Tibial nerve (tissue), 4 donors: ENCODE measurements around the gene UBE2L6. TPM values are rescaled to one million over a fixed set of nuclear protein-coding genes. Genes with fewer than 3 reads are reported as not detected.

Source experiments
- DNase-seq, 2 donors: peaks; one replicate each; pipeline ENCODE4 v3.0.0-alpha.2; 2019; ENCODE audit warnings: low spot score in 2 of 2
- H3K27ac ChIP-seq, 4 donors: fragments of 200-600 bp; sonication (generic) in 3 of 4; one replicate each; pipeline ENCODE4 v1.5.1; 2017 to 2019; ENCODE audit warnings: mild to moderate bottlenecking in 1 of 4
- H3K27me3 ChIP-seq, 2 donors: fragments of 200-600 bp; sonication (generic) in 1 of 2; one replicate each; pipeline versions ENCODE4 v1.5.1 to v1.6.0; 2017 to 2019
- H3K36me3 ChIP-seq, 3 donors: fragments of 200-600 bp; sonication (generic); one replicate each; pipeline ENCODE4 v1.5.1; 2018 to 2019
- H3K4me1 ChIP-seq, 4 donors: fragments of 200-600 bp; sonication (generic) in 3 of 4; one replicate each; pipeline ENCODE4 v1.5.1; 2017 to 2019
- H3K4me3 ChIP-seq, 4 donors: fragments of 200-600 bp; sonication (generic) in 3 of 4; one replicate each; pipeline ENCODE4 v1.5.1; 2017 to 2019; ENCODE audit warnings: mild to moderate bottlenecking in 1 of 4, moderate library complexity in 1 of 4
- H3K9me3 ChIP-seq, 4 donors: fragments of 200-600 bp; sonication (generic) in 3 of 4; one replicate each; pipeline ENCODE4 v1.5.1; 2017 to 2019
- EP300 ChIP-seq, 2 donors: sonication (generic); formaldehyde crosslinking; IDR thresholded peaks; one replicate each; pipeline ENCODE4 v1.6.1; 2017; ENCODE audit warnings: antibody characterized with exemption in 2 of 2, mild to moderate bottlenecking in 1 of 2
- POLR2A ChIP-seq, 2 donors: fragments of 450-650 bp; IDR thresholded peaks; one replicate each; pipeline ENCODE4 v1.6.1; 2017; ENCODE audit warnings: antibody characterized with exemption in 2 of 2, mild to moderate bottlenecking in 2 of 2, moderate library complexity in 2 of 2
- WGBS, 2 donors: methylation state at CpG; one replicate each; pipeline ENCODE4 v1.1.5; 2018; 5-methylcytosine and 5-hydroxymethylcytosine counted together
- total RNA-seq, 4 donors: library from RNA; depleted of rRNA; stranded (reverse); fragments of >200 nt; gene quantifications; one replicate each; pipeline ENCODE4 v1.1.0, GENCODE V29; 2016
- TF ChIP-seq, protein P1 (sequence below), 5 experiments: fragments of 200-600 bp in 3 of 5; fragments of 450-650 bp in 2 of 5; sonication (generic) in 3 of 5; IDR thresholded peaks; one replicate each; pipeline ENCODE4 v1.5.1; 2016 to 2019; ENCODE audit warnings: antibody characterized with exemption in 5 of 5, mild to moderate bottlenecking in 3 of 5, moderate library complexity in 2 of 5

UBE2L6 gene
- total RNA-seq, 4 donors from 2014 or later, result 22.4 to 35.7 (median 25.5) TPM

DNA sequence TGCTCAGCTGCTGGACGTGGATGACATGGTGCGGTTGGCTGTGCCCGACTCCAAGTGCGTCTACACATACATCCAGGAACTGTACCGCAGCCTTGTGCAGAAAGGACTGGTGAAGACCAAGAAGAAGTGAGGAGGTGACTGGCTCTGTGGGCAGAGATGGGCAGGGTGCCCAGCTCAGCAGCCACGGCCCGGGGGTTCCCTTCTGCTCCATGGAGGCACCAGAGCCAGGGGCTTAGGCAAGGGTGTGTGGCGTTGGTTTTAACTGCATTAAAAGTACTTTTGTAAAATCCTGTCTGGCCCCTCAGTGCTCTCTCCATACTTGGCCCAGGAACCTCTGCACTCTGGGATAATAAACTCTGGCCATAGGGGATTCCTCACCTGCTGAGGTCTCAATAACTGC lies 17.5 kb downstream of the UBE2L6 start:
- Histone ChIP-seq H3K4me1 (no peaks in the 10 kb centered on the region), H3K27me3 (no peaks in the 10 kb centered on the region), H3K4me3 (no peak overlapping the region), H3K27ac (no peak overlapping the region), H3K36me3 (peaks cover 0 to 94% (median 16%) of the 10 kb centered on the region in 3 donors), H3K9me3 (no peaks in the 10 kb centered on the region)
- WGBS, 2 donors, result 70 to 82% methylated on average over 6 to 8 of the region's 8 CpGs
- TF ChIP-seq EP300 (IDR thresholded peaks at IDR 0.05) (no peak), POLR2A (IDR thresholded peaks at IDR 0.05) (no peak)
- TF ChIP-seq, protein P1, sequence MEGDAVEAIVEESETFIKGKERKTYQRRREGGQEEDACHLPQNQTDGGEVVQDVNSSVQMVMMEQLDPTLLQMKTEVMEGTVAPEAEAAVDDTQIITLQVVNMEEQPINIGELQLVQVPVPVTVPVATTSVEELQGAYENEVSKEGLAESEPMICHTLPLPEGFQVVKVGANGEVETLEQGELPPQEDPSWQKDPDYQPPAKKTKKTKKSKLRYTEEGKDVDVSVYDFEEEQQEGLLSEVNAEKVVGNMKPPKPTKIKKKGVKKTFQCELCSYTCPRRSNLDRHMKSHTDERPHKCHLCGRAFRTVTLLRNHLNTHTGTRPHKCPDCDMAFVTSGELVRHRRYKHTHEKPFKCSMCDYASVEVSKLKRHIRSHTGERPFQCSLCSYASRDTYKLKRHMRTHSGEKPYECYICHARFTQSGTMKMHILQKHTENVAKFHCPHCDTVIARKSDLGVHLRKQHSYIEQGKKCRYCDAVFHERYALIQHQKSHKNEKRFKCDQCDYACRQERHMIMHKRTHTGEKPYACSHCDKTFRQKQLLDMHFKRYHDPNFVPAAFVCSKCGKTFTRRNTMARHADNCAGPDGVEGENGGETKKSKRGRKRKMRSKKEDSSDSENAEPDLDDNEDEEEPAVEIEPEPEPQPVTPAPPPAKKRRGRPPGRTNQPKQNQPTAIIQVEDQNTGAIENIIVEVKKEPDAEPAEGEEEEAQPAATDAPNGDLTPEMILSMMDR (IDR thresholded peaks at IDR 0.05), result no peak
- no peak for DNase-seq

DNA sequence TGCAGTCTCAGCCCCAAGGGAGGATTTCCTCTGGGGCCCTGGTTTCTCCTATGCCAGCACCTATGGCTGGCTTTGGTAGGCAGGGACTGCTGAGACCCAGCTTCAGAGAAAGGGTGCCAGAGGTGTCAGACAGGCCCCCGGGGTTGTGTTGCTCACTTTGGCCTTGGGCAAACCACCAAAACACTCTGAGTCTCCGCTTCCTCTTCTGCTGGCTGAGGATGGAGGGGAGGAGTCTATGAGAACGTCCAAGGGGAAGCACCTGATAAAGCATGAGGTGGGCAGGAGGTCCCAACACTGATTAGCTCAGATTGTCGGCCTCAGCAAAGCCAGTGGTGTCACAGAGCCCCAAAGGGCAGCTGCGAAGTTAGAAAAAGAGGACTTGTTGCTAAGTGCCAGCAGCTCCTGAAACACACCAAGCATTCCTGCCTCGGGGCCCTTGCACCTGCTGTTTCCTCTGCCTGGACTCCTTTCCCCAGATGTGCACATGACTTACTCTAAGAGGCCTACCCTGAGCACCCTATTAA lies 19.6 kb downstream of the UBE2L6 start:
- DNase-seq, result no peak
- no peak overlapping the region for H3K27ac ChIP-seq

DNA sequence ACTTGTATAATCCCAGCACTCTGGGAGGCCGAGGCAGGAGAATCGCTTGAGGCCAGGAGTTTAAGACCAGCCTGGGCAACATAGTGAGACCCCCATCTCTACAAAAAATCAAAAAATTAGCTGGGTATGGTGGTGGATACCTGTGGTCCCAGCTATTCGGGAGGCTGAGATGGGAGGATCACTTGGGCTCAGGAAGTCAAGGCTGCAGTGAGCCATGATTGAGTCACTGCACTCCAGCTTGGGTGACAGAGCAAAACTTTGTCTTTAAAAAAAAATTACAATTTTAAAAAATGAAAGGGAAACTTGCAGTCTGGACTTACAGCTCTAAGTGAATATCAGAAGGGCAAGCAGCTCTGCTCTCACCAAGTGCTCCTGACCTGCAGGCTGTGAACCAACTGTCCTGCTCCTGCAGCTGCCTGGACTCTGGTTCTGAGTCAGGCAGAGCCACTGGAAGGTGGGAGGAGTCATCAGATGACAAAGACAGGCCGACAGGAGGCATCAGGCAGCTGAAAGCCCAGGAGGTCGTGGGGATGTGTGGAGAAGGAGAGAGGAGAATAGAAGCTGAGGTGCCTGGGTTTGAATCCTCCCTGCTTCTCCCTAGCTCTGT lies 20.5 kb downstream of the UBE2L6 start:
- TF ChIP-seq POLR2A (IDR thresholded peaks at IDR 0.05) (no peak), EP300 (IDR thresholded peaks at IDR 0.05) (no peak)
- TF ChIP-seq, protein P1 (IDR thresholded peaks at IDR 0.05), result no peak
- 59 to 67% methylated on average over 5 of the region's 5 CpGs for WGBS, 2 donors
- Histone ChIP-seq H3K27ac (no peak overlapping the region), H3K27me3 (no peaks in the 10 kb centered on the region), H3K4me3 (no peak overlapping the region), H3K36me3 (peaks cover 0 to 64% (median 6%) of the 10 kb centered on the region in 3 donors), H3K4me1 (no peaks in the 10 kb centered on the region), H3K9me3 (no peaks in the 10 kb centered on the region)
- DNase-seq, result no peak

More for the DNA sequence above, 19.6 kb downstream of the UBE2L6 start:
- Histone ChIP-seq H3K36me3 (peaks cover 0 to 74% (median 6%) of the 10 kb centered on the region in 3 donors), H3K4me3 (no peak overlapping the region), H3K9me3 (no peaks in the 10 kb centered on the region), H3K4me1 (no peaks in the 10 kb centered on the region), H3K27me3 (no peaks in the 10 kb centered on the region)
- WGBS, 2 donors, result 52 to 56% methylated on average over 6 of the region's 6 CpGs
- TF ChIP-seq POLR2A (IDR thresholded peaks at IDR 0.05), result no peak
- TF ChIP-seq, protein P1 (IDR thresholded peaks at IDR 0.05), result no peak
- no peak for TF ChIP-seq EP300 (IDR thresholded peaks at IDR 0.05)

DNA sequence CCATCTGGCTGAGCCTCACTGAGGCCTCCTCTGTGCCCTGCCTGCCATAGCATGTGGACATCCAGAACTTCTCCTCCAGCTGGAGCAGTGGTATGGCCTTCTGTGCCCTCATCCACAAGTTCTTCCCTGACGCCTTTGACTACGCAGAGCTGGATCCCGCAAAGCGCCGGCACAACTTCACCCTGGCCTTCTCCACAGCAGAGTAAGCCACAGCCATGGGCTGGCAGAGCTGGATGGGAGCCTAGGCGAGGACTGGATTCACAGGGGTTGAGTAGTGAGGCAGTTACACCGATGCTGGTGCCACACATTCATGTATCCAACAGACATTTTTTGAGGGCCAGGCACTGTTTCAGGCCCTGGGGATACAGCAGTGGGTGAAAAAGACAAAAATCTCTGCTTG lies 21.0 kb downstream of the UBE2L6 start:
- H3K36me3 ChIP-seq, result peaks cover 0 to 59% (median 6%) of the 10 kb centered on the region in 3 donors

DNA sequence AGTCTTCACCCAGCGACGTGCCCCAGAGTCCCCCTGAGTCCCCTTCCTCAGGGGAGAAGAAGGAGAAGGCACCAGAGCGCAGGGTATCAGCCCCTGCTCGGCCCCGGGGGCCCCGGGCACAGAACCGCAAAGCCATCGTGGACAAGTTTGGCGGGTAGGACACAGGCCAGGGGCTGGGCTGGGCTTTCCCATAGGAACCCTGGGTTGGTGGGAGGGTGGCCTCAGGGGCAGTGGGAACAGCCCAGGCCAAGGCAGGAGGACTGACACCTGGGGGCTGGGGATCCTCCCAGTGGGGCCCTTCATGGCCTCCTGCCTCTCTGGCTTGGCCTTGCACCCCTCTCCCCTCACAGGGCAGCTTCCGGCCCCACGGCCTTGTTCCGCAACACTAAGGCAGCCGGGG lies 21.6 kb downstream of the UBE2L6 start:
- no peak overlapping the region for H3K27ac ChIP-seq
- H3K9me3 ChIP-seq, result no peaks in the 10 kb centered on the region
- H3K27me3 ChIP-seq, result no peaks in the 10 kb centered on the region
- H3K4me3 ChIP-seq, result no peak overlapping the region
- 93 to 95% methylated on average over 8 to 13 of the region's 13 CpGs for WGBS, 2 donors
- peaks cover 0 to 53% (median 6%) of the 10 kb centered on the region in 3 donors for H3K36me3 ChIP-seq
- DNase-seq, result no peak
- no peaks in the 10 kb centered on the region for H3K4me1 ChIP-seq
- TF ChIP-seq, protein P1 (IDR thresholded peaks at IDR 0.05), result no peak
- no peak for TF ChIP-seq EP300 (IDR thresholded peaks at IDR 0.05)
- TF ChIP-seq POLR2A (IDR thresholded peaks at IDR 0.05), result no peak

More for the DNA sequence above, 21.0 kb downstream of the UBE2L6 start:
- no peak for DNase-seq
- Histone ChIP-seq H3K9me3 (no peaks in the 10 kb centered on the region), H3K4me1 (no peaks in the 10 kb centered on the region), H3K27me3 (no peaks in the 10 kb centered on the region), H3K4me3 (no peak overlapping the region), H3K27ac (no peak overlapping the region)
- no peak for TF ChIP-seq EP300 (IDR thresholded peaks at IDR 0.05)
- TF ChIP-seq, protein P1 (IDR thresholded peaks at IDR 0.05), result no peak
- TF ChIP-seq POLR2A (IDR thresholded peaks at IDR 0.05), result no peak
- WGBS, 2 donors, result 93 to 98% methylated on average over 7 of the region's 7 CpGs
